Transverse colon (tissue), 4 donors: ENCODE data around the gene C16orf87.

Source experiments
- POLR2A ChIP-seq: fragments of 450-650 bp; IDR thresholded peaks from one replicate; pipeline ENCODE4 v1.6.1; 2016; ENCODE audit warnings: antibody characterized with exemption, mild to moderate bottlenecking, moderate library complexity
- POLR2AphosphoS5 ChIP-seq, 3 donors: sonication (generic); formaldehyde crosslinking; IDR thresholded peaks; one replicate each; pipeline ENCODE4 v1.6.1; 2016; ENCODE audit warnings: antibody characterized with exemption in 3 of 3
- TF ChIP-seq, protein P1 (sequence below), 5 experiments: fragments of 200-600 bp in 3 of 5; fragments of 450-650 bp in 2 of 5; sonication (generic) in 3 of 5; IDR thresholded peaks; 1 replicate in 2 of 5; 2 replicates in 3 of 5; pipeline ENCODE4 v1.5.1; 2016 to 2017; ENCODE audit warnings: antibody characterized with exemption in 5 of 5, inconsistent platforms in 3 of 5, mild to moderate bottlenecking in 2 of 5, moderate library complexity in 1 of 5

DNA sequence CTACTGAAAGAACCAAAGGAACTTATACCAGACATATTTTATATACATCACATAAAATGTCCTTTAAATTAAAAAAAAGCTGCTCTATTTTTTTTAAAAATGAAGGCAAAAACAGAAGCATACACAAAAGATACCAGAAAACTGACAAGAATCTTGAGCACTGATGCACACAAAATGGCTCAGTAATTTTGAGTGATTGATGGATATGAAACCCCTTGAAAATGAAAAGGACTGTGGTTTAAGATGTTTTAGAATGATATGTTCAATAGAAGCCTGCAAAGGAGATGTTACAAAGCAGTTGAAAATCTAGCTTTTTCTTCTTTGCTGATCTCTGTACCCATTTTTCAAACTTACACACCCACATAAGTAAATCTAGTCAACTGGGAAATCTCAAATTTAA, 2.7 kb downstream of the C16orf87 start:
- TF ChIP-seq POLR2AphosphoS5 (IDR thresholded peaks at IDR 0.05) (no peak), POLR2A (no peak)
- TF ChIP-seq, protein P1, sequence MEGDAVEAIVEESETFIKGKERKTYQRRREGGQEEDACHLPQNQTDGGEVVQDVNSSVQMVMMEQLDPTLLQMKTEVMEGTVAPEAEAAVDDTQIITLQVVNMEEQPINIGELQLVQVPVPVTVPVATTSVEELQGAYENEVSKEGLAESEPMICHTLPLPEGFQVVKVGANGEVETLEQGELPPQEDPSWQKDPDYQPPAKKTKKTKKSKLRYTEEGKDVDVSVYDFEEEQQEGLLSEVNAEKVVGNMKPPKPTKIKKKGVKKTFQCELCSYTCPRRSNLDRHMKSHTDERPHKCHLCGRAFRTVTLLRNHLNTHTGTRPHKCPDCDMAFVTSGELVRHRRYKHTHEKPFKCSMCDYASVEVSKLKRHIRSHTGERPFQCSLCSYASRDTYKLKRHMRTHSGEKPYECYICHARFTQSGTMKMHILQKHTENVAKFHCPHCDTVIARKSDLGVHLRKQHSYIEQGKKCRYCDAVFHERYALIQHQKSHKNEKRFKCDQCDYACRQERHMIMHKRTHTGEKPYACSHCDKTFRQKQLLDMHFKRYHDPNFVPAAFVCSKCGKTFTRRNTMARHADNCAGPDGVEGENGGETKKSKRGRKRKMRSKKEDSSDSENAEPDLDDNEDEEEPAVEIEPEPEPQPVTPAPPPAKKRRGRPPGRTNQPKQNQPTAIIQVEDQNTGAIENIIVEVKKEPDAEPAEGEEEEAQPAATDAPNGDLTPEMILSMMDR (IDR thresholded peaks at IDR 0.05), result no peak
